HepG2 (cell line): ENCODE results near the gene SBSN. TPM values are rescaled to one million over a fixed set of nuclear protein-coding genes. Genes with fewer than 3 reads are reported as not detected.
A peak's percentile ranks its signal among the peaks of the same experiment; 100 is the strongest.

Experiments
- ATAC-seq: fragments of 200-7000 bp; cut with Tn5 transposase; 3 replicates; pipeline ENCODE4 v1.9.1; 2020; ENCODE audit warnings: mild to moderate bottlenecking, moderate library complexity
- BruUV-seq: library from RNA; stranded (reverse); fragments of 400-500 nt; replicated peaks from 2 replicates; lab custom pipeline; 2021; lab: Mats Ljungman, UMichigan
- CTCF ChIA-PET: fragments of 300-600 bp; formaldehyde crosslinking; extraction: SDS; loops from one replicate; lab custom pipeline; 2021; ENCODE audit warnings: low total read pairs, inconsistent platforms, low intra/inter-chr PET ratio; lab: Yijun Ruan, JAX
- POLR2A ChIA-PET: fragments of 350-600 bp; sonication (Branson Sonifier 250); formaldehyde crosslinking; loops from one replicate; lab custom pipeline; 2020; ENCODE audit warnings: antibody characterized with exemption, inconsistent platforms; lab: Yijun Ruan, JAX
- DNase-seq: peaks from one replicate; pipeline ENCODE4 v3.0.0-alpha.2; 2015; ENCODE audit warnings: low spot score
- FAIRE-seq: peaks from 3 replicates; lab custom pipeline; 2011; peaks lifted over from hg19 to GRCh38; lab: Jason Lieb, UNC
- H2AFZ ChIP-seq: one replicate; pipeline ENCODE4 v1.6.1; 2011; ENCODE audit warnings: low read length, inconsistent platforms
- H3K27ac ChIP-seq: fragments of 300-600 bp; 3 replicates; pipeline ENCODE4 v1.8.0; 2011; ENCODE audit warnings: mixed run types, mild to moderate bottlenecking, mixed read lengths, low read length, inconsistent platforms; ENCODE audit not compliant: insufficient read depth; ENCODE audit errors: extremely low read length
- H3K27me3 ChIP-seq, 2 experiments: fragments of 200-600 bp in 1 of 2; 2 replicates in 1 of 2; 3 replicates in 1 of 2; pipeline versions ENCODE4 v1.6.0 to v1.8.0; 2011; ENCODE audit warnings: low read length in 2 of 2, mild to moderate bottlenecking in 2 of 2, moderate library complexity in 2 of 2, inconsistent platforms in 1 of 2; ENCODE audit not compliant: insufficient read depth in 2 of 2, control insufficient read depth in 1 of 2
- H3K36me3 ChIP-seq, 2 experiments: fragments of 200-600 bp in 1 of 2; replicated peaks in 1 of 2; 2 replicates in 1 of 2; 3 replicates in 1 of 2; pipeline versions ENCODE4 v1.5.1 to v1.8.0; 2011; ENCODE audit warnings: low read length in 2 of 2, inconsistent platforms in 1 of 2; ENCODE audit not compliant: insufficient read depth in 2 of 2, control insufficient read depth in 1 of 2
- H3K4me1 ChIP-seq: 2 replicates; pipeline ENCODE4 v1.5.1; 2012; ENCODE audit warnings: low read length, inconsistent platforms; ENCODE audit not compliant: insufficient read depth
- H3K4me2 ChIP-seq: 2 replicates; pipeline ENCODE4 v1.6.0; 2011; ENCODE audit warnings: low read depth, low read length, inconsistent platforms
- H3K4me3 ChIP-seq, 3 experiments: fragments of 200-600 bp in 1 of 3; sonication (generic), shearing (Covaris generic) in 1 of 3; replicated peaks in 1 of 3; 2 replicates each; pipeline ENCODE4 v1.5.1; 2011 to 2016; ENCODE audit warnings: low read length in 3 of 3, inconsistent platforms in 2 of 3, low read depth in 2 of 3, mild to moderate bottlenecking in 2 of 3, control low read depth in 1 of 3, mixed read lengths in 1 of 3; ENCODE audit not compliant: insufficient read depth in 1 of 3
- H3K79me2 ChIP-seq: one replicate; pipeline ENCODE4 v1.6.1; 2011; ENCODE audit warnings: low read length, inconsistent platforms; ENCODE audit not compliant: insufficient read depth
- H3K9ac ChIP-seq: 2 replicates; pipeline ENCODE4 v1.6.0; 2011; ENCODE audit warnings: mild to moderate bottlenecking, low read depth, low read length, inconsistent platforms; ENCODE audit not compliant: insufficient read depth
- H3K9me3 ChIP-seq: 2 replicates; pipeline ENCODE4 v1.5.1; 2012; ENCODE audit warnings: mild to moderate bottlenecking, low read length
- H4K20me1 ChIP-seq: 2 replicates; pipeline ENCODE4 v1.6.0; 2011; ENCODE audit warnings: inconsistent platforms, mild to moderate bottlenecking, low read length, moderate library complexity; ENCODE audit not compliant: insufficient read depth
- GATAD2A ChIP-seq: IDR thresholded peaks from 2 replicates; pipeline ENCODE4 v1.6.1; 2016
- HES4 ChIP-seq: sonication (generic); formaldehyde crosslinking; IDR thresholded peaks from 2 replicates; pipeline ENCODE4 v1.9.0; 2021; ENCODE audit warnings: mild to moderate bottlenecking, missing genetic modification reagents, borderline replicate concordance
- IRF2 ChIP-seq: IDR thresholded peaks from 2 replicates; pipeline ENCODE4 v1.6.1; 2018; ENCODE audit warnings: missing genetic modification reagents, missing compliant biosample characterization
- JUNB ChIP-seq: sonication (generic); formaldehyde crosslinking; IDR thresholded peaks from 2 replicates; pipeline ENCODE4 v1.8.0; 2022; ENCODE audit warnings: missing genetic modification reagents, mild to moderate bottlenecking, borderline replicate concordance
- KAT8 ChIP-seq: IDR thresholded peaks from 2 replicates; pipeline ENCODE4 v1.6.1; 2016; ENCODE audit warnings: missing genetic modification reagents, missing compliant biosample characterization
- MED13 ChIP-seq: sonication (generic); formaldehyde crosslinking; IDR thresholded peaks from 2 replicates; pipeline ENCODE4 v1.5.0; 2020; ENCODE audit warnings: missing genetic modification reagents
- NR2C2 ChIP-seq: sonication (generic); formaldehyde crosslinking; IDR thresholded peaks from 2 replicates; pipeline ENCODE4 v1.4.0; 2020; ENCODE audit warnings: missing genetic modification reagents, mild to moderate bottlenecking, moderate library complexity, borderline replicate concordance
- THRA ChIP-seq: sonication (generic); formaldehyde crosslinking; IDR thresholded peaks from 2 replicates; pipeline ENCODE4 v1.4.0; 2020; ENCODE audit warnings: missing genetic modification reagents, borderline replicate concordance
- ZFP1 ChIP-seq: IDR thresholded peaks from 2 replicates; pipeline ENCODE4 v1.6.1; 2016
- ZKSCAN5 ChIP-seq: sonication (generic); formaldehyde crosslinking; IDR thresholded peaks from 2 replicates; pipeline ENCODE4 v1.5.1; 2020; ENCODE audit warnings: mild to moderate bottlenecking, missing genetic modification reagents
- ZNF883 ChIP-seq: sonication (generic); formaldehyde crosslinking; IDR thresholded peaks from 2 replicates; pipeline ENCODE4 v1.5.1; 2020; ENCODE audit warnings: mild to moderate bottlenecking, missing genetic modification reagents; ENCODE audit errors: not compliant biosample characterization
- ZSCAN12 ChIP-seq: sonication (generic); formaldehyde crosslinking; IDR thresholded peaks from 2 replicates; pipeline ENCODE4 v1.9.0; 2021; ENCODE audit warnings: mild to moderate bottlenecking, missing genetic modification reagents
- WGBS: methylation state at CpG from one replicate; pipeline ENCODE4 v1.1.6; 2017; ENCODE audit warnings: low lambda C conversion rate; 5-methylcytosine and 5-hydroxymethylcytosine counted together
- in situ Hi-C: cut with HindIII; loops from 2 replicates; pipeline ENCODE4 v1.10.0; 2017; ENCODE audit warnings: low pct_unique_long_range_greater_than_20kb; ENCODE audit not compliant: extremely low pct_ligation_motif_present
- intact Hi-C: fragments of 100-400 bp; cut with micrococcal nuclease; formaldehyde crosslinking; loops from one replicate; pipeline ENCODE4 v1.10.0; 2022; ENCODE audit not compliant: unreplicated experiment
- polyA plus RNA-seq, 8 experiments: library from polyadenylated mRNA; depleted of rRNA in 3 of 8; stranded (reverse) in 7 of 8; unstranded in 1 of 8; fragments of >200 nt; fragmentation: Illumina TruSeq in 4 of 8; extraction: Trizol in 4 of 8; gene quantifications; 2 replicates each; pipeline versions ENCODE4 v1.2.1 to v1.2.3, GENCODE V29; 2011 to 2016; ENCODE audit warnings: low read depth in 4 of 8, missing spikeins in 1 of 8, mixed read lengths in 1 of 8; ENCODE audit not compliant: insufficient read depth in 1 of 8
- total RNA-seq, 5 experiments: library from RNA; depleted of rRNA; stranded (reverse); fragments of >200 nt; fragmentation: Illumina TruSeq; extraction: Trizol; gene quantifications; 2 replicates each; pipeline ENCODE4 v1.2.3, GENCODE V29; 2016; ENCODE audit warnings: low read depth in 1 of 5
- TF ChIP-seq, protein P1 (sequence below): sonication (generic); formaldehyde crosslinking; IDR thresholded peaks from 2 replicates; pipeline ENCODE4 v1.8.0; 2022; ENCODE audit warnings: mild to moderate bottlenecking, missing genetic modification reagents, moderate library complexity
- TF ChIP-seq, protein P2 (sequence below): IDR thresholded peaks from 2 replicates; pipeline ENCODE4 v1.6.1; 2016; ENCODE audit warnings: low read depth
- TF ChIP-seq, protein P3 (sequence below): sonication (generic); formaldehyde crosslinking; IDR thresholded peaks from 2 replicates; pipeline ENCODE4 v1.9.0; 2021; ENCODE audit warnings: missing genetic modification reagents, borderline replicate concordance
- TF ChIP-seq, protein P4 (sequence below): IDR thresholded peaks from 2 replicates; pipeline ENCODE4 v1.6.1; 2016; ENCODE audit warnings: control low read depth

SBSN gene
- total and polyA plus RNA-seq, 2 of the 13 experiments (the other 11 are each of a cell fraction or from before 2014, with no cell fraction given): not detected

- TF ChIP-seq, protein P1, sequence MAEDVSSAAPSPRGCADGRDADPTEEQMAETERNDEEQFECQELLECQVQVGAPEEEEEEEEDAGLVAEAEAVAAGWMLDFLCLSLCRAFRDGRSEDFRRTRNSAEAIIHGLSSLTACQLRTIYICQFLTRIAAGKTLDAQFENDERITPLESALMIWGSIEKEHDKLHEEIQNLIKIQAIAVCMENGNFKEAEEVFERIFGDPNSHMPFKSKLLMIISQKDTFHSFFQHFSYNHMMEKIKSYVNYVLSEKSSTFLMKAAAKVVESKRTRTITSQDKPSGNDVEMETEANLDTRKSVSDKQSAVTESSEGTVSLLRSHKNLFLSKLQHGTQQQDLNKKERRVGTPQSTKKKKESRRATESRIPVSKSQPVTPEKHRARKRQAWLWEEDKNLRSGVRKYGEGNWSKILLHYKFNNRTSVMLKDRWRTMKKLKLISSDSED (CRISPR knock-in tag): no peak
- TF ChIP-seq, protein P2, sequence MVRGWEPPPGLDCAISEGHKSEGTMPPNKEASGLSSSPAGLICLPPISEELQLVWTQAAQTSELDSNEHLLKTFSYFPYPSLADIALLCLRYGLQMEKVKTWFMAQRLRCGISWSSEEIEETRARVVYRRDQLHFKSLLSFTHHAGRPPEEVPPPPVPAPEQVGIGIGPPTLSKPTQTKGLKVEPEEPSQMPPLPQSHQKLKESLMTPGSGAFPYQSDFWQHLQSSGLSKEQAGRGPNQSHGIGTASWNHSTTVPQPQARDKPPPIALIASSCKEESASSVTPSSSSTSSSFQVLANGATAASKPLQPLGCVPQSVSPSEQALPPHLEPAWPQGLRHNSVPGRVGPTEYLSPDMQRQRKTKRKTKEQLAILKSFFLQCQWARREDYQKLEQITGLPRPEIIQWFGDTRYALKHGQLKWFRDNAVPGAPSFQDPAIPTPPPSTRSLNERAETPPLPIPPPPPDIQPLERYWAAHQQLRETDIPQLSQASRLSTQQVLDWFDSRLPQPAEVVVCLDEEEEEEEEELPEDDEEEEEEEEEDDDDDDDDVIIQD (CRISPR knock-in tag): 0 out of 2 replicates have a peak, but pooled peaks have one; percentile 34
- TF ChIP-seq, protein P3, sequence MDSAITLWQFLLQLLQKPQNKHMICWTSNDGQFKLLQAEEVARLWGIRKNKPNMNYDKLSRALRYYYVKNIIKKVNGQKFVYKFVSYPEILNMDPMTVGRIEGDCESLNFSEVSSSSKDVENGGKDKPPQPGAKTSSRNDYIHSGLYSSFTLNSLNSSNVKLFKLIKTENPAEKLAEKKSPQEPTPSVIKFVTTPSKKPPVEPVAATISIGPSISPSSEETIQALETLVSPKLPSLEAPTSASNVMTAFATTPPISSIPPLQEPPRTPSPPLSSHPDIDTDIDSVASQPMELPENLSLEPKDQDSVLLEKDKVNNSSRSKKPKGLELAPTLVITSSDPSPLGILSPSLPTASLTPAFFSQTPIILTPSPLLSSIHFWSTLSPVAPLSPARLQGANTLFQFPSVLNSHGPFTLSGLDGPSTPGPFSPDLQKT (CRISPR knock-in tag): no peak
- TF ChIP-seq MED13 (CRISPR knock-in tag) (no peak), GATAD2A (CRISPR knock-in tag) (peak; percentile 57; the same call in 1 of the 2 replicates)
Observed at GRCh38 chr19:35495107-35496064, 32.7 kb downstream of the SBSN start (continued).

GRCh38 chr19:35493971-35494370, 34.1 kb downstream of the SBSN start:
- Histone ChIP-seq H3K36me3 (no peaks in the 10 kb centered on the region), H3K4me1 (peaks cover 15% of the 10 kb centered on the region), H3K27me3 (no peaks in the 10 kb centered on the region), H4K20me1 (no peaks in the 10 kb centered on the region), H2AFZ (no peak overlapping the region), H3K79me2 (no peaks in the 10 kb centered on the region), H3K27ac (no peak overlapping the region), H3K4me3 (no peak overlapping the region), H3K9me3 (no peaks in the 10 kb centered on the region), H3K9ac (no peak overlapping the region), H3K4me2 (no peak overlapping the region)
- CTCF ChIA-PET: interaction anchor here (2.6 kb wide), 1 partner anchor 141 kb away, joined by 30 read pairs; no protein-coding TSS in a partner anchor
- in situ Hi-C loops: no loop called here
- no TSS peak for BruUV-seq
- FAIRE-seq: no peak
- no peak for ATAC-seq
- no peak for DNase-seq
- 87% methylated on average over 9 of the region's 9 CpGs for WGBS
- intact Hi-C loops: loop anchor here (1.0 to 10.0 kb wide), 2 partner anchors 74 to 249 kb away; partner anchors contain the start of gene LSR
- POLR2A ChIA-PET: no interaction called here
- TF ChIP-seq ZNF883 (no peak), HES4 (CRISPR knock-in tag) (no peak), ZFP1 (CRISPR knock-in tag) (no peak), NR2C2 (CRISPR knock-in tag) (no peak), ZKSCAN5 (no peak), THRA (CRISPR knock-in tag) (no peak), JUNB (CRISPR knock-in tag) (no peak), IRF2 (CRISPR knock-in tag) (no peak), ZSCAN12 (no peak), KAT8 (CRISPR knock-in tag) (no peak)
- TF ChIP-seq, protein P4, sequence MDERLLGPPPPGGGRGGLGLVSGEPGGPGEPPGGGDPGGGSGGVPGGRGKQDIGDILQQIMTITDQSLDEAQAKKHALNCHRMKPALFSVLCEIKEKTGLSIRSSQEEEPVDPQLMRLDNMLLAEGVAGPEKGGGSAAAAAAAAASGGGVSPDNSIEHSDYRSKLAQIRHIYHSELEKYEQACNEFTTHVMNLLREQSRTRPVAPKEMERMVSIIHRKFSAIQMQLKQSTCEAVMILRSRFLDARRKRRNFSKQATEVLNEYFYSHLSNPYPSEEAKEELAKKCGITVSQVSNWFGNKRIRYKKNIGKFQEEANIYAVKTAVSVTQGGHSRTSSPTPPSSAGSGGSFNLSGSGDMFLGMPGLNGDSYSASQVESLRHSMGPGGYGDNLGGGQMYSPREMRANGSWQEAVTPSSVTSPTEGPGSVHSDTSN (CRISPR knock-in tag): no peak
